Measurements from ENCODE around the gene RACK1. TPM values are rescaled to one million over a fixed set of nuclear protein-coding genes. Genes with fewer than 3 reads are reported as not detected.
"Not testable (repeated sequence)": the region's sequence is repeated elsewhere in the genome, so short reads cannot be mapped to it uniquely, and the experiment has no call there.

RACK1 gene
- 4,509 TPM for total RNA-seq
- polyA plus RNA-seq, result 2,214 TPM
- long read RNA-seq, donor 1, transcript RACK1-233 (3 exons, 791 nt), result minor isoform, 12 of 149 reads
- long read RNA-seq, donor 1, transcript RACK1-216 (2 exons, 358 nt), result minor isoform, 6 of 149 reads
- long read RNA-seq, donor 1, transcript RACK1-227 (8 exons, 1,403 nt), result major isoform, 66 of 149 reads
- long read RNA-seq, donor 1, transcript RACK1-210 (8 exons, 1,098 nt), result minor isoform, 45 of 149 reads
- long read RNA-seq, donor 1, partial matches to known transcripts, result 19 of 149 reads
- long read RNA-seq, donor 1, other reads (novel, unspliced or antisense), result 0 of 149 reads
- long read RNA-seq, donor 2, result 0 reads
- long read RNA-seq, donor 3, transcript RACK1-216 (2 exons, 358 nt), result minor isoform, 44 of 1,909 reads
- long read RNA-seq, donor 3, transcript RACK1-227 (8 exons, 1,403 nt), result major isoform, 705 of 1,909 reads
- long read RNA-seq, donor 3, transcript RACK1-233 (3 exons, 791 nt), result minor isoform, 86 of 1,909 reads
- long read RNA-seq, donor 3, transcript RACK1-210 (8 exons, 1,098 nt), result minor isoform, 518 of 1,909 reads
- long read RNA-seq, donor 3, partial matches to known transcripts, result 445 of 1,909 reads
- long read RNA-seq, donor 3, other reads (novel, unspliced or antisense), result 60 of 1,909 reads
- long read RNA-seq, donor 4, transcript RACK1-233 (3 exons, 791 nt), result minor isoform, 92 of 923 reads
- long read RNA-seq, donor 4, transcript RACK1-227 (8 exons, 1,403 nt), result major isoform, 264 of 923 reads
- long read RNA-seq, donor 4, transcript RACK1-210 (8 exons, 1,098 nt), result minor isoform, 203 of 923 reads
- long read RNA-seq, donor 4, transcript RACK1-216 (2 exons, 358 nt), result minor isoform, 26 of 923 reads
- long read RNA-seq, donor 4, partial matches to known transcripts, result 258 of 923 reads
- long read RNA-seq, donor 4, other reads (novel, unspliced or antisense), result 57 of 923 reads
- long read RNA-seq, donor 5, transcript RACK1-210 (8 exons, 1,098 nt), result minor isoform, 631 of 2,607 reads
- long read RNA-seq, donor 5, transcript RACK1-233 (3 exons, 791 nt), result minor isoform, 159 of 2,607 reads
- long read RNA-seq, donor 5, transcript RACK1-227 (8 exons, 1,403 nt), result major isoform, 864 of 2,607 reads
- long read RNA-seq, donor 5, transcript RACK1-216 (2 exons, 358 nt), result minor isoform, 85 of 2,607 reads
- long read RNA-seq, donor 5, partial matches to known transcripts, result 714 of 2,607 reads
- long read RNA-seq, donor 5, other reads (novel, unspliced or antisense), result 91 of 2,607 reads
- long read RNA-seq, donor 6, transcript RACK1-233 (3 exons, 791 nt), result minor isoform, 19 of 1,074 reads
- long read RNA-seq, donor 6, transcript RACK1-210 (8 exons, 1,098 nt), result minor isoform, 291 of 1,074 reads
- long read RNA-seq, donor 6, transcript RACK1-227 (8 exons, 1,403 nt), result major isoform, 503 of 1,074 reads
- long read RNA-seq, donor 6, transcript RACK1-216 (2 exons, 358 nt), result minor isoform, 11 of 1,074 reads
- long read RNA-seq, donor 6, partial matches to known transcripts, result 147 of 1,074 reads
- long read RNA-seq, donor 6, other reads (novel, unspliced or antisense), result 87 of 1,074 reads
- long read RNA-seq, donor 7, transcript RACK1-216 (2 exons, 358 nt), result minor isoform, 59 of 1,468 reads
- long read RNA-seq, donor 7, transcript RACK1-210 (8 exons, 1,098 nt), result minor isoform, 383 of 1,468 reads
- long read RNA-seq, donor 7, transcript RACK1-227 (8 exons, 1,403 nt), result major isoform, 559 of 1,468 reads
- long read RNA-seq, donor 7, transcript RACK1-233 (3 exons, 791 nt), result minor isoform, 96 of 1,468 reads
- long read RNA-seq, donor 7, partial matches to known transcripts, result 306 of 1,468 reads
- long read RNA-seq, donor 7, other reads (novel, unspliced or antisense), result 29 of 1,468 reads
- long read RNA-seq, donor 8, transcript RACK1-210 (8 exons, 1,098 nt), result minor isoform, 153 of 646 reads
- long read RNA-seq, donor 8, transcript RACK1-215 (3 exons, 590 nt), result minor isoform, 6 of 646 reads
- long read RNA-seq, donor 8, transcript RACK1-233 (3 exons, 791 nt), result minor isoform, 10 of 646 reads
- long read RNA-seq, donor 8, transcript RACK1-227 (8 exons, 1,403 nt), result major isoform, 294 of 646 reads
- long read RNA-seq, donor 8, partial matches to known transcripts, result 154 of 646 reads
- long read RNA-seq, donor 8, other reads (novel, unspliced or antisense), result 11 of 646 reads
- long read RNA-seq, donor 9, transcript RACK1-227 (8 exons, 1,403 nt), result major isoform, 401 of 983 reads
- long read RNA-seq, donor 9, transcript RACK1-216 (2 exons, 358 nt), result minor isoform, 14 of 983 reads
- long read RNA-seq, donor 9, transcript RACK1-233 (3 exons, 791 nt), result minor isoform, 50 of 983 reads
- long read RNA-seq, donor 9, transcript RACK1-210 (8 exons, 1,098 nt), result minor isoform, 248 of 983 reads
- long read RNA-seq, donor 9, partial matches to known transcripts, result 232 of 983 reads
- long read RNA-seq, donor 9, other reads (novel, unspliced or antisense), result 6 of 983 reads
- long read RNA-seq, donor 10, transcript RACK1-233 (3 exons, 791 nt), result minor isoform, 55 of 1,153 reads
- long read RNA-seq, donor 10, transcript RACK1-210 (8 exons, 1,098 nt), result minor isoform, 267 of 1,153 reads
- long read RNA-seq, donor 10, transcript RACK1-216 (2 exons, 358 nt), result minor isoform, 21 of 1,153 reads
- long read RNA-seq, donor 10, transcript RACK1-227 (8 exons, 1,403 nt), result major isoform, 418 of 1,153 reads
- long read RNA-seq, donor 10, partial matches to known transcripts, result 355 of 1,153 reads
- long read RNA-seq, donor 10, other reads (novel, unspliced or antisense), result 6 of 1,153 reads

- under 1% methylated on average over 50 of the region's 50 CpGs for WGBS
- peak within 1 kb of the TSS; percentile 73 to 74 for H3K4me3 ChIP-seq (ENCODE audit: low read length in 2 of 2)
- peaks cover 36 to 51% of the 10 kb centered on the region in 2 donors for H3K4me1 ChIP-seq (ENCODE audit: control insufficient read depth in 2 of 2, insufficient read depth in 2 of 2, low read length in 2 of 2)
- DNase-seq (ENCODE audit: low read depth in 6 of 9, low spot score in 9 of 9), result peak; percentile 85 to 97 (median 91)
- no peaks in the 10 kb centered on the region for H3K9me3 ChIP-seq (ENCODE audit: control insufficient read depth in 2 of 2, insufficient read depth in 1 of 2, low read length in 1 of 2)
- peaks cover 35 to 39% of the 10 kb centered on the region in 2 donors for H3K36me3 ChIP-seq (ENCODE audit: control insufficient read depth in 2 of 2, insufficient read depth in 2 of 2, low read length in 1 of 2)
- no peaks in the 10 kb centered on the region for H3K27me3 ChIP-seq (ENCODE audit: control insufficient read depth in 2 of 2, insufficient read depth in 1 of 2, low read length in 1 of 2)
- peak within 1 kb of the TSS; percentile 95 to 97 for H3K27ac ChIP-seq (ENCODE audit: low read depth in 1 of 2, low read length in 1 of 2)
These were observed at the start of gene RACK1 for GRCh38 chr5:181243564-181244343. Gene RACK1 (minus strand): TSS chr5:181243906. CDS start chr5:181243800, 106 bp downstream.

GRCh38 chr5:181287331-181287730 is 43.6 kb upstream of the RACK1 start:
- 94% methylated on average over 1 of the region's 1 CpG for WGBS
- H3K4me3 ChIP-seq (ENCODE audit: low read length in 2 of 2); H3K27me3 ChIP-seq (ENCODE audit: control insufficient read depth in 2 of 2, insufficient read depth in 1 of 2, low read length in 1 of 2); DNase-seq (ENCODE audit: low read depth in 6 of 9, low spot score in 9 of 9); H3K36me3 ChIP-seq (ENCODE audit: control insufficient read depth in 2 of 2, insufficient read depth in 2 of 2, low read length in 1 of 2); H3K9me3 ChIP-seq (ENCODE audit: control insufficient read depth in 2 of 2, insufficient read depth in 1 of 2, low read length in 1 of 2); H3K27ac ChIP-seq (ENCODE audit: low read depth in 1 of 2, low read length in 1 of 2); H3K4me1 ChIP-seq (ENCODE audit: control insufficient read depth in 2 of 2, insufficient read depth in 2 of 2, low read length in 2 of 2): not testable (repeated sequence)

- H3K27ac ChIP-seq (ENCODE audit: low read depth in 1 of 2, low read length in 1 of 2); H3K27me3 ChIP-seq (ENCODE audit: control insufficient read depth in 2 of 2, insufficient read depth in 1 of 2, low read length in 1 of 2); H3K4me3 ChIP-seq (ENCODE audit: low read length in 2 of 2); H3K36me3 ChIP-seq (ENCODE audit: control insufficient read depth in 2 of 2, insufficient read depth in 2 of 2, low read length in 1 of 2); H3K9me3 ChIP-seq (ENCODE audit: control insufficient read depth in 2 of 2, insufficient read depth in 1 of 2, low read length in 1 of 2); H3K4me1 ChIP-seq (ENCODE audit: control insufficient read depth in 2 of 2, insufficient read depth in 2 of 2, low read length in 2 of 2); DNase-seq (ENCODE audit: low read depth in 6 of 9, low spot score in 9 of 9): not testable (repeated sequence)
- WGBS, result 96% methylated on average over 10 of the region's 10 CpGs
These were observed 42.4 kb upstream of the RACK1 start for GRCh38 chr5:181285962-181286705.

GRCh38 chr5:181283841-181284755 is 40.4 kb upstream of the RACK1 start:
- H3K27me3 ChIP-seq (ENCODE audit: control insufficient read depth in 2 of 2, insufficient read depth in 1 of 2, low read length in 1 of 2); DNase-seq (ENCODE audit: low read depth in 6 of 9, low spot score in 9 of 9); H3K9me3 ChIP-seq (ENCODE audit: control insufficient read depth in 2 of 2, insufficient read depth in 1 of 2, low read length in 1 of 2); H3K36me3 ChIP-seq (ENCODE audit: control insufficient read depth in 2 of 2, insufficient read depth in 2 of 2, low read length in 1 of 2); H3K4me1 ChIP-seq (ENCODE audit: control insufficient read depth in 2 of 2, insufficient read depth in 2 of 2, low read length in 2 of 2); H3K4me3 ChIP-seq (ENCODE audit: low read length in 2 of 2); H3K27ac ChIP-seq (ENCODE audit: low read depth in 1 of 2, low read length in 1 of 2): not testable (repeated sequence)
- WGBS, result 71% methylated on average over 6 of the region's 6 CpGs

- no peak overlapping the region for H3K27ac ChIP-seq (ENCODE audit: low read depth in 1 of 2, low read length in 1 of 2)
- DNase-seq (ENCODE audit: low read depth in 6 of 9, low spot score in 9 of 9), result no peak
- H3K4me3 ChIP-seq (ENCODE audit: low read length in 2 of 2), result no peak overlapping the region
- no peaks in the 10 kb centered on the region for H3K36me3 ChIP-seq (ENCODE audit: control insufficient read depth in 2 of 2, insufficient read depth in 2 of 2, low read length in 1 of 2)
- 92% methylated on average over 13 of the region's 13 CpGs for WGBS
- no peaks in the 10 kb centered on the region for H3K27me3 ChIP-seq (ENCODE audit: control insufficient read depth in 2 of 2, insufficient read depth in 1 of 2, low read length in 1 of 2)
- no peaks in the 10 kb centered on the region for H3K9me3 ChIP-seq (ENCODE audit: control insufficient read depth in 2 of 2, insufficient read depth in 1 of 2, low read length in 1 of 2)
- no peaks in the 10 kb centered on the region for H3K4me1 ChIP-seq (ENCODE audit: control insufficient read depth in 2 of 2, insufficient read depth in 2 of 2, low read length in 2 of 2)
These were observed 39.6 kb upstream of the RACK1 start for GRCh38 chr5:181283347-181283746.

GRCh38 chr5:181282874-181283273 is 39.2 kb upstream of the RACK1 start:
- WGBS, result 94% methylated on average over 7 of the region's 7 CpGs
- no peaks in the 10 kb centered on the region for H3K4me1 ChIP-seq (ENCODE audit: control insufficient read depth in 2 of 2, insufficient read depth in 2 of 2, low read length in 2 of 2)
- no peak overlapping the region for H3K4me3 ChIP-seq (ENCODE audit: low read length in 2 of 2)
- DNase-seq (ENCODE audit: low read depth in 6 of 9, low spot score in 9 of 9), result no peak
- no peaks in the 10 kb centered on the region for H3K27me3 ChIP-seq (ENCODE audit: control insufficient read depth in 2 of 2, insufficient read depth in 1 of 2, low read length in 1 of 2)
- H3K36me3 ChIP-seq (ENCODE audit: control insufficient read depth in 2 of 2, insufficient read depth in 2 of 2, low read length in 1 of 2), result no peaks in the 10 kb centered on the region
- no peaks in the 10 kb centered on the region for H3K9me3 ChIP-seq (ENCODE audit: control insufficient read depth in 2 of 2, insufficient read depth in 1 of 2, low read length in 1 of 2)
- H3K27ac ChIP-seq (ENCODE audit: low read depth in 1 of 2, low read length in 1 of 2), result no peak overlapping the region

Measured in thymus (tissue), 14 donors.